Prostate gland (tissue), 2 donors: ENCODE results near the gene ETFBKMT. TPM values are rescaled to one million over a fixed set of nuclear protein-coding genes. Genes with fewer than 3 reads are reported as not detected.

Experiments used
- DNase-seq: peaks from one replicate; pipeline ENCODE4 v3.0.0-alpha.2; 2019; ENCODE audit warnings: low spot score
- H3K27ac ChIP-seq, 2 donors: fragments of 200-600 bp; sonication (generic); 2 replicates each; pipeline ENCODE4 v1.5.1; 2017 to 2019
- H3K27me3 ChIP-seq: fragments of 200-600 bp; sonication (generic); replicated peaks from 2 replicates; pipeline ENCODE4 v1.5.1; 2019; ENCODE audit not compliant: insufficient read depth
- H3K36me3 ChIP-seq, 2 donors: fragments of 200-600 bp; sonication (generic); 1 replicate in 1 of 2; 2 replicates in 1 of 2; pipeline versions ENCODE4 v1.5.1 to v1.8.1; 2017 to 2019
- H3K4me1 ChIP-seq: fragments of 200-600 bp; sonication (generic); replicated peaks from 2 replicates; pipeline ENCODE4 v1.5.1; 2019
- H3K4me3 ChIP-seq, 2 donors: fragments of 200-600 bp; sonication (generic); 2 replicates each; pipeline ENCODE4 v1.5.1; 2017 to 2019
- H3K9me3 ChIP-seq: fragments of 200-600 bp; sonication (generic); 2 replicates; pipeline ENCODE4 v1.5.1; 2017
- POLR2A ChIP-seq: fragments of 450-650 bp; IDR thresholded peaks from one replicate; pipeline ENCODE4 v1.6.1; 2016; ENCODE audit warnings: antibody characterized with exemption, mild to moderate bottlenecking
- POLR2AphosphoS5 ChIP-seq: sonication (generic); formaldehyde crosslinking; IDR thresholded peaks from one replicate; pipeline ENCODE4 v1.6.1; 2017; ENCODE audit warnings: antibody characterized with exemption
- WGBS: methylation state at CpG from one replicate; pipeline ENCODE4 v1.1.5; 2018; 5-methylcytosine and 5-hydroxymethylcytosine counted together
- intact Hi-C: fragments of 100-400 bp; cut with DNase I; formaldehyde crosslinking; loops from one replicate; pipeline ENCODE4 v1.14.2; 2022
- total RNA-seq, 2 donors: library from RNA; depleted of rRNA; stranded (reverse); fragments of >200 nt; gene quantifications; one replicate each; pipeline ENCODE4 v1.1.0, GENCODE V29; 2016
- TF ChIP-seq, protein P1 (sequence below), 4 experiments: fragments of 200-600 bp in 2 of 4; fragments of 450-650 bp in 2 of 4; sonication (generic) in 2 of 4; IDR thresholded peaks; 1 replicate in 3 of 4; 2 replicates in 1 of 4; pipeline ENCODE4 v1.5.1; 2016 to 2019; ENCODE audit warnings: antibody characterized with exemption in 4 of 4, mild to moderate bottlenecking in 2 of 4, moderate library complexity in 2 of 4

Gene ETFBKMT
- total RNA-seq, 2 donors from 2014 or later, result 3.6 to 7.0 TPM

DNA sequence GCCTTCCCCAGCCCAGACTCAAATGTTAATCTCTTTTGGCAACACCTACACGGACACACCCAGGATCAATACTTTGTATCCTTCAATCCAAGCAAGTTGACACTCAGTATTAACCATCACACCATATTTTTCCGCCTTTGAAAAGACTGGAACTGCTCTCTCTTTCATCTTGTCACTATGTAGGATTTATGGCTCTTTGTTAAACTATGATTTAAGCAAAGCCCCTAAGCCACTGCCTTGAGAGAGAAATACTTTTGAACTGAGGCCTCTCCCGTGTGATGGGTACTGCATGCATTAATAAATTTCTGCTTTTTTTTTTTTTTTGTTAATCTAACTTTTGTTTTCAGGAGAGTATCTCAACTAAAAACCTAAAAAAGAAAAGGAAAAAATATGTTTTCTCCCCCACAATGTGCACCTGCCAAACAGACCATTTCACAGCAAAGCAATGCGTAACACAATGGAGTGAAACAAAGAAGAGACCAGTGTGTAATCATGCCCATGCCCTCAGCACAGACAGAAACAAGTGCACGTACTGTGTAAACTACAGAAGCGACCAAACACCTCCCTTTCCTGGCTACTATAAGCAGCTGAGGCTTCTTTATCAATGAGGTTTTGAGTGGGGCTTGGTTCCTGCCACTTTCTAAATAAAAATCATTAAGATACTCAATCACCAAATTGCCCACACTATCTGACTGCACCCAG lies 28.3 kb upstream of the ETFBKMT start:
- Histone ChIP-seq H3K27me3 (no peaks in the 10 kb centered on the region), H3K4me1 (no peaks in the 10 kb centered on the region), H3K4me3 (no peak overlapping the region), H3K9me3 (no peaks in the 10 kb centered on the region), H3K36me3 (no peaks in the 10 kb centered on the region), H3K27ac (no peak overlapping the region)
- TF ChIP-seq POLR2A (no peak), POLR2AphosphoS5 (no peak)
- TF ChIP-seq, protein P1, sequence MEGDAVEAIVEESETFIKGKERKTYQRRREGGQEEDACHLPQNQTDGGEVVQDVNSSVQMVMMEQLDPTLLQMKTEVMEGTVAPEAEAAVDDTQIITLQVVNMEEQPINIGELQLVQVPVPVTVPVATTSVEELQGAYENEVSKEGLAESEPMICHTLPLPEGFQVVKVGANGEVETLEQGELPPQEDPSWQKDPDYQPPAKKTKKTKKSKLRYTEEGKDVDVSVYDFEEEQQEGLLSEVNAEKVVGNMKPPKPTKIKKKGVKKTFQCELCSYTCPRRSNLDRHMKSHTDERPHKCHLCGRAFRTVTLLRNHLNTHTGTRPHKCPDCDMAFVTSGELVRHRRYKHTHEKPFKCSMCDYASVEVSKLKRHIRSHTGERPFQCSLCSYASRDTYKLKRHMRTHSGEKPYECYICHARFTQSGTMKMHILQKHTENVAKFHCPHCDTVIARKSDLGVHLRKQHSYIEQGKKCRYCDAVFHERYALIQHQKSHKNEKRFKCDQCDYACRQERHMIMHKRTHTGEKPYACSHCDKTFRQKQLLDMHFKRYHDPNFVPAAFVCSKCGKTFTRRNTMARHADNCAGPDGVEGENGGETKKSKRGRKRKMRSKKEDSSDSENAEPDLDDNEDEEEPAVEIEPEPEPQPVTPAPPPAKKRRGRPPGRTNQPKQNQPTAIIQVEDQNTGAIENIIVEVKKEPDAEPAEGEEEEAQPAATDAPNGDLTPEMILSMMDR (IDR thresholded peaks at IDR 0.05), result no peak
- intact Hi-C loops, result no loop called here
- DNase-seq, result no peak
- 92% methylated on average over 6 of the region's 6 CpGs for WGBS

DNA sequence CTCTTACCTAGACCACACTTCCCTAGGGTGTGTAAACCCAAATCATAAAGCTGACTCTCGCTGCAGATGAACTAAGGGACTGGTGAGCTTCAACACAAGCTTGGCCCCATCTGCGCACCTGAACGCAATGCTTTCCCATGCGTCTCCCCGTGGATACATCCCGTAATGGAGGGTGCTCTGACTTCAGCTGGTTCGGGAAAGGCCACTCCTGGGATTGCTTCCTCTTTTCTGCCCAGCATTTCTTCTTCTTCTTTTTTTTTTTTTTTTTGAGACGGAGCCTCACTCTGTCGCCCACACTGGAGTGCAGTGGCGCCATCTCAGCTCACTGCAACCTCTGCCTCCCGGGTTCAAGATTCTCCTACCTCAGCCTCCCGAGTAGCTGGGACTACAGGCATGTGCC lies 27.7 kb upstream of the ETFBKMT start:
- Histone ChIP-seq H3K4me1 (no peaks in the 10 kb centered on the region), H3K27ac (no peak overlapping the region), H3K27me3 (no peaks in the 10 kb centered on the region), H3K4me3 (no peak overlapping the region), H3K9me3 (no peaks in the 10 kb centered on the region), H3K36me3 (no peaks in the 10 kb centered on the region)
- 92% methylated on average over 12 of the region's 12 CpGs for WGBS
- TF ChIP-seq POLR2AphosphoS5 (no peak), POLR2A (no peak)
- TF ChIP-seq, protein P1 (IDR thresholded peaks at IDR 0.05), result no peak
- intact Hi-C loops, result no loop called here
- no peak for DNase-seq

DNA sequence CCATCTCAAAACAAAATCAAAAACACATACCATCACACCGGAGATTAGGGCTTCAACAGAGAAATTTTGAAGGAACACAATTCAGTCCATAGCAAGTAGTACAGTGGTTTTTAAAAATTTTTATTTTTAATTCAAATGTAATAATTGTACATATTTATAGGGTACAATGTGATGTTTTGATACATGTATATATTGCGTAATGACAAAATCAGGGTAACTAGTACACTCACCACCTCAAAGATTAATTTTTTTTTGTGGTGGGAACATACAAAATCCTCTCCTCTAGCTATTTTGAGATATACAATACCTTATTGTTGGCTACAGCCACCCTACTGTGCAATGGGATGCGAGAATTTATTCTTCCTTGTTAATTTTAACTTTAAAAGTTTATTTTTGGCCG lies 26.0 kb upstream of the ETFBKMT start:
- TF ChIP-seq POLR2A (no peak), POLR2AphosphoS5 (no peak)
- TF ChIP-seq, protein P1 (IDR thresholded peaks at IDR 0.05), result no peak
- no peak overlapping the region for H3K27ac ChIP-seq
- H3K36me3 ChIP-seq, result no peaks in the 10 kb centered on the region
- no peaks in the 10 kb centered on the region for H3K9me3 ChIP-seq
- H3K27me3 ChIP-seq, result no peaks in the 10 kb centered on the region
- no peaks in the 10 kb centered on the region for H3K4me1 ChIP-seq
- H3K4me3 ChIP-seq, result no peak overlapping the region
- DNase-seq, result no peak
- intact Hi-C loops, result no loop called here
- WGBS, result 82% methylated on average over 4 of the region's 4 CpGs

DNA sequence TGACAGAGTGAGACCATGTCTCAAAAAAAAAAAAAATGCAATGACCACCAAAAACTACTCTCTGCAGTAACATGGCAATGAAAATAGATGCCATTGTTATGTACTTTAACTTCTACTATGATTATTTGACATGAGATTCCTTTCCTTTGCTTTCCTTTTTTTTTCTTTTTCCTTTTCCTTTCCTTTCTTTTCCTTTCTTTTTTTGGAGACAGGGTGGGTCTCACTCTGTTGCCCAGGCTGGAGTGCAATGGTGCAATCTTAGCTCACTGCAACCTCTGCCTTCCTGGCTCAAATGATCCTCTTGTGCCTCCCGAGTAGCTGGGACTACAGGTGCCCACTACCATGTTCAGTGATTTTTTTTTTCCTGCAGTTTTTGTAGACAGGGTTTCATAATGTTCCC lies 24.9 kb upstream of the ETFBKMT start:
- H3K4me3 ChIP-seq, result no peak overlapping the region
- TF ChIP-seq POLR2A, result no peak
- TF ChIP-seq, protein P1 (IDR thresholded peaks at IDR 0.05), result no peak
- no peak for TF ChIP-seq POLR2AphosphoS5
- DNase-seq, result no peak
- H3K4me1 ChIP-seq, result no peaks in the 10 kb centered on the region
- H3K27ac ChIP-seq, result no peak overlapping the region
- H3K9me3 ChIP-seq, result no peaks in the 10 kb centered on the region
- no peaks in the 10 kb centered on the region for H3K27me3 ChIP-seq
- H3K36me3 ChIP-seq, result no peaks in the 10 kb centered on the region
- intact Hi-C loops, result no loop called here
- WGBS, result 97% methylated on average over 1 of the region's 1 CpG

DNA sequence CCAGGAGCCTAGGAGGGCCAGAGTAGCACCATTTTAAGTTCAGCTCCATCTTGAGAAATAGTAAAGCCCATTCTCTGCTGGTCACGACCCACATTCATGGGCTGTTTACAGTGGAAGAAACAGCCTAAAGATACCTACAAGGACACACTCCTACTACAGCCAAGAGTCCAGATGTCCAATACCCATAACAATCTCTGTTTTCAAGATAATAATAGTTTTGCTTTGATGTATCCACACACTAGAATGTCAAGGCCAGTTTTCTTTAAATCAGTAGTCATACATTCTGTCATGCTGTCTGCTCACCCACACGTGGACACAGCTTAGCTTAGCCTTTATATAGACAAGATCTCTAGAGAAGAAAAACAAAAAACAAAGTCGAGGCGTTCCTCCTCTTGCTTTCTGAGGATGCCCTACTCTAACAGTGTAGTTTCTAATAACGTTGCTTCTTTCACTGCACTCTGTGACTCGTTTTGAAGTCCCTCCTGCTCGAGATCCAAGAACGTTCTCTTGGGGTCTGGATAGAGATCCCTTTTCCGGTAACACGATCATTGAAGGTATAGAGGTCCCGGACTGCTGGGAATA lies 17.9 kb upstream of the ETFBKMT start:
- WGBS, result 69% methylated on average over 11 of the region's 11 CpGs
- no peaks in the 10 kb centered on the region for H3K36me3 ChIP-seq
- H3K9me3 ChIP-seq, result no peaks in the 10 kb centered on the region
- no peak overlapping the region for H3K27ac ChIP-seq
- H3K4me3 ChIP-seq, result no peak overlapping the region
- TF ChIP-seq POLR2AphosphoS5 (no peak), POLR2A (no peak)
- TF ChIP-seq, protein P1 (IDR thresholded peaks at IDR 0.05), result no peak
- DNase-seq, result no peak
- intact Hi-C loops, result no loop called here
- H3K4me1 ChIP-seq, result no peaks in the 10 kb centered on the region
- no peaks in the 10 kb centered on the region for H3K27me3 ChIP-seq
